Measurements from ENCODE around the gene DTD1. TPM values are rescaled to one million over a fixed set of nuclear protein-coding genes. Genes with fewer than 3 reads are reported as not detected.

The DTD1 gene
- polyA plus RNA-seq (2013, experiment 1 of 2), result 57.9 TPM
- 57.9 TPM for polyA plus RNA-seq (2013, experiment 2 of 2)

- H3K9me3 ChIP-seq (replicated peaks in 1 of 2; ENCODE audit: control insufficient read depth in 2 of 2, insufficient read depth in 1 of 2, low read depth in 1 of 2, low read length in 2 of 2), result no peaks in the 10 kb centered on the region
- peak within 1 kb of the TSS; percentile 87 for H3K14ac ChIP-seq (ENCODE audit: low read length)
- H3K4me1 ChIP-seq (ENCODE audit: control insufficient read depth in 2 of 2, insufficient read depth in 1 of 2, low read depth in 1 of 2, low read length in 2 of 2), result peaks cover 0 to 1% of the 10 kb centered on the region in 2 donors
- H3K4me3 ChIP-seq (ENCODE audit: low read length in 2 of 2), result peak within 1 kb of the TSS; percentile 61 to 87
- no CpG with 5 or more reads among the region's 88 CpGs for WGBS, 2 donors (ENCODE audit: extremely low coverage in 2 of 2, insufficient read length in 2 of 2, insufficient replicate concordance in 1 of 2)
- H2AK5ac ChIP-seq (ENCODE audit: low read depth, low read length), result no peak within 1 kb of the TSS
- peak within 1 kb of the TSS; percentile 78 for H3K4me2 ChIP-seq (ENCODE audit: insufficient read depth, low read length, poor library complexity, severe bottlenecking)
- peak within 1 kb of the TSS; percentile 90 for H3K23ac ChIP-seq (ENCODE audit: low read depth, low read length, poor library complexity)
- H2BK15ac ChIP-seq (ENCODE audit: low read length), result no peak within 1 kb of the TSS
- no peak within 1 kb of the TSS for H4K8ac ChIP-seq (ENCODE audit: low read depth, low read length)
- no peak within 1 kb of the TSS for H2BK12ac ChIP-seq (ENCODE audit: low read length)
- H2BK5ac ChIP-seq (ENCODE audit: low read length), result no peak within 1 kb of the TSS
- peak; percentile 79 for DNase-seq (ENCODE audit: low spot score)
- no peaks in the 10 kb centered on the region for H3K27me3 ChIP-seq (ENCODE audit: control insufficient read depth in 3 of 3, insufficient read depth in 3 of 3, low read depth in 1 of 3, low read length in 3 of 3)
- H3K27ac ChIP-seq (replicated peaks; ENCODE audit: low read length), result peak within 1 kb of the TSS; percentile 32
- H2AFZ ChIP-seq (ENCODE audit: low read length), result peak within 1 kb of the TSS; percentile 87
- no peak within 1 kb of the TSS for H4K91ac ChIP-seq (ENCODE audit: low read depth, low read length, poor library complexity)
- no peak within 1 kb of the TSS for H3K4ac ChIP-seq (ENCODE audit: low read length)
- H3K9ac ChIP-seq (ENCODE audit: low read depth, low read length, poor library complexity), result peak within 1 kb of the TSS; percentile 76
- peak within 1 kb of the TSS; percentile 88 for H3K18ac ChIP-seq (ENCODE audit: low read length)
- H3K36me3 ChIP-seq (replicated peaks in 1 of 2; ENCODE audit: control insufficient read depth in 2 of 2, insufficient read depth in 2 of 2, low read length in 2 of 2), result no peaks in the 10 kb centered on the region
- H2BK120ac ChIP-seq (ENCODE audit: low read depth, low read length), result no peak within 1 kb of the TSS
- H3K79me1 ChIP-seq (ENCODE audit: low read depth, low read length), result peaks cover 2% of the 10 kb centered on the region
Measured at GRCh38 chr20:18587665-18588573, at the start of gene DTD1. Gene DTD1, plus strand, starts transcription at chr20:18588054. Its CDS starts 19 bp downstream, at chr20:18588073.

GRCh38 chr20:18541741-18542140, 46.1 kb upstream of the DTD1 start:
- Histone ChIP-seq H3K4me2 (ENCODE audit: insufficient read depth, low read length, poor library complexity, severe bottlenecking) (no peak overlapping the region), H2AK5ac (ENCODE audit: low read depth, low read length) (no peak overlapping the region), H3K4me1 (ENCODE audit: control insufficient read depth in 2 of 2, insufficient read depth in 1 of 2, low read depth in 1 of 2, low read length in 2 of 2) (no peaks in the 10 kb centered on the region), H2AFZ (ENCODE audit: low read length) (no peak overlapping the region), H2BK12ac (ENCODE audit: low read length) (no peak overlapping the region), H3K9me3 (replicated peaks in 1 of 2; ENCODE audit: control insufficient read depth in 2 of 2, insufficient read depth in 1 of 2, low read depth in 1 of 2, low read length in 2 of 2) (no peaks in the 10 kb centered on the region), H3K36me3 (replicated peaks in 1 of 2; ENCODE audit: control insufficient read depth in 2 of 2, insufficient read depth in 2 of 2, low read length in 2 of 2) (peaks cover 13 to 82% of the 10 kb centered on the region in 2 donors), H3K4ac (ENCODE audit: low read length) (no peak overlapping the region), H4K91ac (ENCODE audit: low read depth, low read length, poor library complexity) (no peak overlapping the region), H3K23ac (ENCODE audit: low read depth, low read length, poor library complexity) (no peak overlapping the region), H2BK5ac (ENCODE audit: low read length) (no peak overlapping the region), H3K9ac (ENCODE audit: low read depth, low read length, poor library complexity) (no peak overlapping the region), H2BK120ac (ENCODE audit: low read depth, low read length) (no peak overlapping the region), H3K27ac (replicated peaks; ENCODE audit: low read length) (no peak overlapping the region), H3K4me3 (ENCODE audit: low read length in 2 of 2) (no peak overlapping the region), H3K18ac (ENCODE audit: low read length) (no peak overlapping the region), H4K8ac (ENCODE audit: low read depth, low read length) (no peak overlapping the region), H2BK15ac (ENCODE audit: low read length) (no peak overlapping the region), H3K27me3 (ENCODE audit: control insufficient read depth in 3 of 3, insufficient read depth in 3 of 3, low read depth in 1 of 3, low read length in 3 of 3) (no peaks in the 10 kb centered on the region), H3K79me1 (ENCODE audit: low read depth, low read length) (no peaks in the 10 kb centered on the region), H3K14ac (ENCODE audit: low read length) (no peak overlapping the region)
- DNase-seq (ENCODE audit: low spot score), result no peak
- WGBS, 2 donors (ENCODE audit: extremely low coverage in 2 of 2, insufficient read length in 2 of 2, insufficient replicate concordance in 1 of 2), result no CpG with 5 or more reads among the region's 5 CpGs

GRCh38 chr20:18543216-18543615, 44.6 kb upstream of the DTD1 start:
- DNase-seq (ENCODE audit: low spot score), result no peak
- no peak overlapping the region for H2BK12ac ChIP-seq (ENCODE audit: low read length)
- H3K4ac ChIP-seq (ENCODE audit: low read length), result no peak overlapping the region
- H3K4me1 ChIP-seq (ENCODE audit: control insufficient read depth in 2 of 2, insufficient read depth in 1 of 2, low read depth in 1 of 2, low read length in 2 of 2), result no peaks in the 10 kb centered on the region
- WGBS, 2 donors (ENCODE audit: extremely low coverage in 2 of 2, insufficient read length in 2 of 2, insufficient replicate concordance in 1 of 2), result no CpG with 5 or more reads among the region's 4 CpGs
- H3K27me3 ChIP-seq (ENCODE audit: control insufficient read depth in 3 of 3, insufficient read depth in 3 of 3, low read depth in 1 of 3, low read length in 3 of 3), result no peaks in the 10 kb centered on the region
- H3K9ac ChIP-seq (ENCODE audit: low read depth, low read length, poor library complexity), result no peak overlapping the region
- H3K18ac ChIP-seq (ENCODE audit: low read length), result no peak overlapping the region
- no peak overlapping the region for H2BK5ac ChIP-seq (ENCODE audit: low read length)
- H3K4me2 ChIP-seq (ENCODE audit: insufficient read depth, low read length, poor library complexity, severe bottlenecking), result no peak overlapping the region
- no peak overlapping the region for H2AK5ac ChIP-seq (ENCODE audit: low read depth, low read length)
- H2AFZ ChIP-seq (ENCODE audit: low read length), result no peak overlapping the region
- H3K4me3 ChIP-seq (ENCODE audit: low read length in 2 of 2), result no peak overlapping the region
- no peak overlapping the region for H4K91ac ChIP-seq (ENCODE audit: low read depth, low read length, poor library complexity)
- H2BK15ac ChIP-seq (ENCODE audit: low read length), result no peak overlapping the region
- H3K36me3 ChIP-seq (replicated peaks in 1 of 2; ENCODE audit: control insufficient read depth in 2 of 2, insufficient read depth in 2 of 2, low read length in 2 of 2), result peaks cover 16 to 86% of the 10 kb centered on the region in 2 donors
- no peak overlapping the region for H3K27ac ChIP-seq (replicated peaks; ENCODE audit: low read length)
- H3K23ac ChIP-seq (ENCODE audit: low read depth, low read length, poor library complexity), result no peak overlapping the region
- H4K8ac ChIP-seq (ENCODE audit: low read depth, low read length), result no peak overlapping the region
- no peak overlapping the region for H2BK120ac ChIP-seq (ENCODE audit: low read depth, low read length)
- H3K14ac ChIP-seq (ENCODE audit: low read length), result no peak overlapping the region
- H3K79me1 ChIP-seq (ENCODE audit: low read depth, low read length), result no peaks in the 10 kb centered on the region
- peaks cover 0 to 2% of the 10 kb centered on the region in 2 donors for H3K9me3 ChIP-seq (replicated peaks in 1 of 2; ENCODE audit: control insufficient read depth in 2 of 2, insufficient read depth in 1 of 2, low read depth in 1 of 2, low read length in 2 of 2)

- H2AFZ ChIP-seq (ENCODE audit: low read length), result no peak overlapping the region
- no peak overlapping the region for H3K23ac ChIP-seq (ENCODE audit: low read depth, low read length, poor library complexity)
- H2BK5ac ChIP-seq (ENCODE audit: low read length), result no peak overlapping the region
- H2BK15ac ChIP-seq (ENCODE audit: low read length), result no peak overlapping the region
- peaks cover 0 to 2% of the 10 kb centered on the region in 2 donors for H3K9me3 ChIP-seq (replicated peaks in 1 of 2; ENCODE audit: control insufficient read depth in 2 of 2, insufficient read depth in 1 of 2, low read depth in 1 of 2, low read length in 2 of 2)
- H3K9ac ChIP-seq (ENCODE audit: low read depth, low read length, poor library complexity), result no peak overlapping the region
- no peak overlapping the region for H3K4me3 ChIP-seq (ENCODE audit: low read length in 2 of 2)
- H3K18ac ChIP-seq (ENCODE audit: low read length), result no peak overlapping the region
- no peak overlapping the region for H2BK120ac ChIP-seq (ENCODE audit: low read depth, low read length)
- no peak overlapping the region for H3K4me2 ChIP-seq (ENCODE audit: insufficient read depth, low read length, poor library complexity, severe bottlenecking)
- H4K91ac ChIP-seq (ENCODE audit: low read depth, low read length, poor library complexity), result no peak overlapping the region
- no peak overlapping the region for H2BK12ac ChIP-seq (ENCODE audit: low read length)
- H3K4me1 ChIP-seq (ENCODE audit: control insufficient read depth in 2 of 2, insufficient read depth in 1 of 2, low read depth in 1 of 2, low read length in 2 of 2), result no peaks in the 10 kb centered on the region
- no peak for DNase-seq (ENCODE audit: low spot score)
- H4K8ac ChIP-seq (ENCODE audit: low read depth, low read length), result no peak overlapping the region
- H3K79me1 ChIP-seq (ENCODE audit: low read depth, low read length), result no peaks in the 10 kb centered on the region
- no peak overlapping the region for H3K14ac ChIP-seq (ENCODE audit: low read length)
- peaks cover 18 to 87% of the 10 kb centered on the region in 2 donors for H3K36me3 ChIP-seq (replicated peaks in 1 of 2; ENCODE audit: control insufficient read depth in 2 of 2, insufficient read depth in 2 of 2, low read length in 2 of 2)
- no peak overlapping the region for H2AK5ac ChIP-seq (ENCODE audit: low read depth, low read length)
- H3K4ac ChIP-seq (ENCODE audit: low read length), result no peak overlapping the region
- WGBS, 2 donors (ENCODE audit: extremely low coverage in 2 of 2, insufficient read length in 2 of 2, insufficient replicate concordance in 1 of 2), result no CpG with 5 or more reads among the region's 7 CpGs
- no peaks in the 10 kb centered on the region for H3K27me3 ChIP-seq (ENCODE audit: control insufficient read depth in 3 of 3, insufficient read depth in 3 of 3, low read depth in 1 of 3, low read length in 3 of 3)
- H3K27ac ChIP-seq (replicated peaks; ENCODE audit: low read length), result no peak overlapping the region
Measured at GRCh38 chr20:18543932-18544331, 43.9 kb upstream of the DTD1 start.

Data from neuronal stem cell (in vitro differentiated cells).